Camera-type eye (tissue), 1 donor: ENCODE data around the gene HAUS5. TPM values are rescaled to one million over a fixed set of nuclear protein-coding genes. Genes with fewer than 3 reads are reported as not detected.

Source experiments
- total RNA-seq: library from RNA; depleted of rRNA; stranded (reverse); fragments of >200 nt; gene quantifications from one replicate; pipeline ENCODE4 v1.2.3, GENCODE V29; 2014

Gene HAUS5
- total RNA-seq = 13.6 TPM

GRCh38 chr19:35612559-35613321 is at the start of gene HAUS5:
Gene HAUS5, plus strand, starts transcription at chr19:35612735. Its CDS starts 60 bp downstream, at chr19:35612795.

GRCh38 chr19:35563207-35563829 is 49.2 kb upstream of the HAUS5 start, which contains the start of gene ATP4A:
Gene ATP4A, minus strand, starts transcription at chr19:35563658. Its CDS starts 29 bp downstream, at chr19:35563629.

GRCh38 chr19:35585848-35586247 is 26.7 kb upstream of the HAUS5 start, which contains the start of gene PMIS2:
Gene PMIS2, plus strand, starts transcription at chr19:35586173. Its CDS starts 87 bp downstream, at chr19:35586260.

GRCh38 chr19:35628565-35629331 is 16.2 kb downstream of the HAUS5 start, which contains the start of gene RBM42:
Gene RBM42, plus strand, starts transcription at chr19:35629036. Its CDS starts 118 bp downstream, at chr19:35629154.

GRCh38 chr19:35641515-35642151 is 29.1 kb downstream of the HAUS5 start, which contains the start of gene ETV2:
Gene ETV2, plus strand, starts transcription at chr19:35641745. Its CDS starts 716 bp downstream, at chr19:35642461.

GRCh38 chr19:35648017-35648961 is 35.8 kb downstream of the HAUS5 start, which contains the start of gene COX6B1:
Gene COX6B1, plus strand, starts transcription at chr19:35648323. Its CDS starts 2,921 bp downstream, at chr19:35651244.

GRCh38 chr19:35666251-35666913 is 53.8 kb downstream of the HAUS5 start, which contains the start of gene UPK1A:
Gene UPK1A, plus strand, starts transcription at chr19:35666517. Its CDS starts 296 bp downstream, at chr19:35666813.

Other genes starting within 250 kb of the HAUS5 start
- gene GPR42, start 241.7 kb upstream of the HAUS5 start, total RNA-seq = not detected
- not detected for gene FFAR2, start 164.5 kb upstream of the HAUS5 start, total RNA-seq
- gene KRTDAP, start 122.3 kb upstream of the HAUS5 start, total RNA-seq = not detected
- 31.8 TPM for gene DMKN, start 99.1 kb upstream of the HAUS5 start, total RNA-seq
- gene SBSN, start 84.4 kb upstream of the HAUS5 start, total RNA-seq = 0.93 TPM
- gene GAPDHS, start 79.3 kb upstream of the HAUS5 start, total RNA-seq = 0.38 TPM
- gene TMEM147, start 67.1 kb upstream of the HAUS5 start, total RNA-seq = 49.3 TPM
- not detected for gene ATP4A, start 49.1 kb upstream of the HAUS5 start, total RNA-seq
- gene PMIS2, start 26.6 kb upstream of the HAUS5 start, total RNA-seq = not detected
- 42.9 TPM for gene RBM42, start 16.3 kb downstream of the HAUS5 start, total RNA-seq
- not detected for gene ETV2, start 29.0 kb downstream of the HAUS5 start, total RNA-seq
- 239 TPM for gene COX6B1, start 35.6 kb downstream of the HAUS5 start, total RNA-seq
- not detected for gene UPK1A, start 53.8 kb downstream of the HAUS5 start, total RNA-seq
- gene ZBTB32, start 91.8 kb downstream of the HAUS5 start, total RNA-seq = not detected
- gene KMT2B, start 105.3 kb downstream of the HAUS5 start, total RNA-seq = 26.9 TPM
- gene IGFLR1, start 129.7 kb downstream of the HAUS5 start, total RNA-seq = 2.6 TPM
- gene U2AF1L4, start 132.7 kb downstream of the HAUS5 start, total RNA-seq = 13.8 TPM
- gene PSENEN, start 132.9 kb downstream of the HAUS5 start, total RNA-seq = 12.8 TPM
- gene LIN37, start 135.8 kb downstream of the HAUS5 start, total RNA-seq = 11.6 TPM
- 14.9 TPM for gene HSPB6, start 144.3 kb downstream of the HAUS5 start, total RNA-seq
- gene PROSER3, start 145.4 kb downstream of the HAUS5 start, total RNA-seq = 7.8 TPM
- gene ARHGAP33, start 162.8 kb downstream of the HAUS5 start, total RNA-seq = 89.9 TPM
- 0.27 TPM for gene PRODH2, start 200.1 kb downstream of the HAUS5 start, total RNA-seq
- gene NPHS1, start 239.8 kb downstream of the HAUS5 start, total RNA-seq = 2.7 TPM
- 11.2 TPM for gene KIRREL2, start 244.2 kb downstream of the HAUS5 start, total RNA-seq